HG03103 (cell line): ENCODE measurements around the gene ALOX15.
A peak's percentile ranks its signal among the peaks of the same experiment; 100 is the strongest.
"Not testable (repeated sequence)": the region's sequence is repeated elsewhere in the genome, so short reads cannot be mapped to it uniquely, and the experiment has no call there.

Source experiments
- ATAC-seq: cut with Tn5 transposase; IDR thresholded peaks from one replicate; pipeline ENCODE4 v1.9.1; 2021; ENCODE audit warnings: low read depth; ENCODE audit not compliant: unreplicated experiment

Gene ALOX15

DNA sequence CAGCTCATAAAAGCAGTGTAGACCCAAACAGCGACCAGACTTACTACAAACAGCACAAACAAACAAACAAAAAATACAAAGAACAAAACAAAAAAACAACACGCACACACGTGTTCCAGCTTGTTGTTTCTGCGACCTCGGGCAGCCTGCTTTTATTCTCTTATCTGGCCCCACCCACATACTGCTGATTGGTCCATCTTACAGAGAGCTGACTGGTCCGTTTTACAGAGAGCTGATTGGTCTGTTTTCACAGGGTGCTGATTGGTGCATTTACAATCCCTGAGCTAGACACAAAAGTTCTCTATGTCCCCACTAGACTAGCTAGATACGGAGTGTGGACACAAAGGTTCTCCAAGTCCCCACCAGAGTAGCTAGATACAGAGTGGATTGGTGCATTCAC, 14.5 kb upstream of the ALOX15 start:
- ATAC-seq = not testable (repeated sequence)

DNA sequence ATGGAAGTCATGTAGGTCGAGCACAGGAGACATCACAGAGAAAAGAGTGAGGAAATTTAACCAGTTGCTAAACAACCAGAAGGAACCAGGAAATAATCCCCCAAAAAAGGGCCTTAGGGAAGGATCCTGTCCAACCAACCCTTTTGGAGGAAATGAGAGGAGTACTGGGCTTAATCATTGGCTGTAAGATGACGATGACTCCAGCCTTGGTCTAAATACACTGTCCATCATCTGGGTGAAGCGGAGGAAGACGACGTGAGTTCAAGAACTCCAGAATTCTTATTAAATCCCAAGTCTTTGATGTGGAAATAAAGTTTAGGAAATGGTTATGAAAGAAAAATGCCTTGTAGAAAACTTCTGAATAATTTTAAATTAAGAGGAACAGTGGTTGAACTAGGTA, 11.5 kb upstream of the ALOX15 start:
- ATAC-seq = no peak

DNA sequence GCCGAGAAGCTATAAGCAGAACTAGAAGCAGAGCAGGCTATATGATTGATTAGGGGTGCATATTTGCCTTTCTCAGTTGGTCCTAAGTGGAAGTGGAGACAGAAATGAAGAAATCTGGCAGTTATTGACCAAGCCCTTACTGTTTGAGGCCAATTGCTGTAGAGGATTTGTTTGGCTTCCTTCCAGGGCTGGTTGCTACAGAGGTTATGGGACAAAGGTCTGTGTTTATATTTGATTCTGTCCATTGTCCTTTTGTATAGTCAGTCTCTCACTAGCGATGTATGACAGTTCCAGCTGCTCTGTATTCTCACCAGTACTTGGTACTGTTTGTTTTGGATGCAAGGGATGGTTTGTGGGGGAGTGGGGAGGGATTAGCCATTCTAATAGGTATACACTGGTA, 7.3 kb upstream of the ALOX15 start:
- no peak for ATAC-seq

DNA sequence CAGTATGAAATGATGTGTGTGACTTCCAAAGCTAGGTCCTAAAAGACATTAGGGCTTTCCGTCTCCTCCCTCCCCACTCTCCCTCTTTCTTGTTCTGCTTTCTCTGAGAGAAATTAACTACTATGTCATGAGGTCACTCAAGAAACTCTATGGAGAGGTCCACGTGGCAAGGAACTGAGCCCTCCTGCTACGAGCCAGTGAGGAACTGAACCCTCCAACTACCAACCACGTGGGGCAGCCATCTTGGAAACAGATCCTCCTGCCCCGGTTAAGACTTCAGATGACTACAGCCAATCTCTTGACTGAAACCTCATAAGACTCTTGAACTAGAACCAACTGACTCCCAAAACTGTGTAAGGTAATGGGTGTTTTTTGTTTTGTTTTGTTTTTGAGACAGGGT, 4.2 kb upstream of the ALOX15 start:
- ATAC-seq = no peak

DNA sequence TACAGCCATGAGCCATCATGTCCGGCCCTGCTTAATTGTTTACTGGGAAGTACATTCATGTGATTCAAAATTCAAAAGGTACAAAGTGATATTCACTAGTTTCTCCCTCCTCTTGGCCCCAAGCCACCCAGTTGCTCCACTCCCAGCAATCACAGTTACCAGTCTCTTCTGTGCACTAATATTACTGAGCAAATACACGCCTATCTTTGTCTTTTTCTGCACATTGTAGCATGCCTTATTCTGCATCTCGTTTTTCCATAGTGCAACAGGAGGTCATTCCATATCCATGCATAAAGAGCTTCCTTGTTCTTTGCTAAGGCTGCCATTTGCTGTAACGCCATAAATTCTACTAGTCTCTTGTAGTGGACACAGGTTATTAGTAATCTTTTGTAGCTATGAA, 2.2 kb upstream of the ALOX15 start:
- ATAC-seq = no peak

DNA sequence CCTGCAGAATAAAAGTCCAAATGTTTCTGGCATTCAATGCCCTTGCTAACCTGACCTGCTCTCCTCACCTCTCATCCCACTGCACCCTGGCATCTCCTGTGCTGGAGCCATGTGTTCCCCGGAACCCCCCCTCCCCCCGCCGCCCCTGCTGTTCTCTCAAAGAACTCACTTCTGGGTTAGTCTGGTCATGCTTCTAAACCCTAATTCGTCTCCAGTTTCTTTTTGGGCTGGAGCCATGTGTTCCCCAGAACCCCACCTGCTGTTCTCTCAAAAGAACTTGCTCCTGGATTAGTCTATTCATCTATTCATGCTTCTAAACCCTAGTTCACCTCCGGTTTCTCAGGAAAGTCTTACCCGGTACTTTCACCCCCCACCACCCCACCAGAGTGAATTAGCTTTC, 808 bp upstream of the ALOX15 start:
- no peak for ATAC-seq

DNA sequence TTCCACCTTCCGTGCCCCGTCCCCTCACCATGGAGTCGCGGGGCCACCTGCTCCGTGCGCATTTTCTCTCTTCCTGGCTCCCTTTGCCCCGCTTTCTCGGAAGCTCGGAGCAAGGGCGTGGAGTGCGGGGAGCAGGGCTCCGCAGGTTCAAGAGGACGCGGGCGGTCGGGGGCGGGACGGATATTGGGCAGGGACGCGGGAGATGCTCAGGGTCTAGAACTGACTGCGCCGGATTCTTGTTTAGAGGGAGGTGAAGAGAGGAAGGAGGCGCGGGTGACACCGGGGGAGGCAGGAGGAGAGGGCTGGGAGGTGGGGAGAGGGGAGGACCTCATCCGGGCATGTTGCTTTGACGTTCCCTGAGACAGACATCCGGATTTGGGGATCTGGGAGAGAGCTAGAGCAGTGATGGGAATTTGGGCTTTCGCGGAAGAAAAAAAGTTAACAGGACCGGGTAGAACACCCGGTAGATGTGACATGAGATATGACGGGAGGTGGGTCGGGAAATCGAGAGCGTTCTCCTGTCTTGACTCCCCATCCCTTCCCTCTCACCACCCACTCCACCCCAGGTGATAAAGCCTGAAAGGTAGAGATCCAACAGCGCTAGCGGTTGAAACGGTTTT, 799 bp downstream of the ALOX15 start:
- ATAC-seq = not testable (repeated sequence)

DNA sequence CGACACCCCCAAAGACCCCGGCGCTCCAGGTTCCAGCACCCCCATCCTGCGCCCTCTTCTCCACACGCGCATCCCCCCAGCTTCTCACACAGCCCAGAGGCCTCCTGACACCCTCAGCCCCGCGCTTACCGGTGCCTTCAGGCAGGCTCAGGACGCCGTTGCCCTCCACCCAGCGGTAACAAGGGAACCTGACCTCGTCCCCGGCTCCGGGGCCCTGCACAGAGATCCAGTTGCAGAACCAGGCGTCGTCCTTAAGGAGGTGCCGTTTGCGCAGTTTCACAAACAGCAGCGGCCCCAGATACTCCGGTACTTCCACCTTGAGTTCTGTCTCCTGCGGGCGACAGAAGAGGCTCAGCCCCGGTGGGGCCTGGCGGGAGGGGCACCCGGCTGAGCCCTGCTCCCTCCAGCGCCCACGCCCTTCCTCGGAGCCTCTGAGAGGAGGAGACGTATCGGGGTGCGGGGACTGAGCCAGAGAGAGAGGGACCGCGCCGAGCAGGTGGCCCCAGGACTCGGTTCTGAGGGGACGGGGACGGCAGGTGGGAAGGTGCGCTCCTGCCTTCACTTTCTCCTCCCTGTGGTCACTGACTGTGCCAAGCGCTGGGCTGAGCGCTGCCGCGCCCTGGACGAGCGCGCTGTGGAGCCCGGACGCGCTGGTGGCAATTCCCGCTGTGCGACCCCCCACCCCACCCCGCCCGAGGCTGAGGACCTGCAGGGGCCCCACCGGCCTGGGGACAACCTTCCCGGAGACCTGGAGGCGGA, 2.0 kb downstream of the ALOX15 start:
- ATAC-seq = not testable (repeated sequence)

DNA sequence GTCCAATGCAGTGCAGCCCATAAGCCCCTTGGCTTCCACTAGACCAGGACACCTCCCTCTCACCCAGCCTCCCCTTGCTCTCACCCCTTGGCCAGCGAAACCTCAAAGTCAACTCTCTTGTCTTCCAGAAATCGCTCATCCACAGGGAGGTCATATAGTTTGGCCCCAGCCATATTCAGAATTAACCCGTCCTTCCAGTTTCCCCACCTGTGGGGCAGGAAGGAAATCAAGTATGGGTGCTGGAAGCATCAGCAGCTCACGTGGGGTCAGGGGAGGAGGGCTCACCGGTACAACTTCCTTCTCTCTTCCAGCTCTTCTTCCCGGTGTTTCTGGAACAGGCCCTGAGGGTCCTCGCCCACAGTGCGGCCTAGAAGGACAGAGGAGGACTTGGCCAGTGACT, 2.7 kb downstream of the ALOX15 start:
- ATAC-seq = not testable (repeated sequence)

DNA sequence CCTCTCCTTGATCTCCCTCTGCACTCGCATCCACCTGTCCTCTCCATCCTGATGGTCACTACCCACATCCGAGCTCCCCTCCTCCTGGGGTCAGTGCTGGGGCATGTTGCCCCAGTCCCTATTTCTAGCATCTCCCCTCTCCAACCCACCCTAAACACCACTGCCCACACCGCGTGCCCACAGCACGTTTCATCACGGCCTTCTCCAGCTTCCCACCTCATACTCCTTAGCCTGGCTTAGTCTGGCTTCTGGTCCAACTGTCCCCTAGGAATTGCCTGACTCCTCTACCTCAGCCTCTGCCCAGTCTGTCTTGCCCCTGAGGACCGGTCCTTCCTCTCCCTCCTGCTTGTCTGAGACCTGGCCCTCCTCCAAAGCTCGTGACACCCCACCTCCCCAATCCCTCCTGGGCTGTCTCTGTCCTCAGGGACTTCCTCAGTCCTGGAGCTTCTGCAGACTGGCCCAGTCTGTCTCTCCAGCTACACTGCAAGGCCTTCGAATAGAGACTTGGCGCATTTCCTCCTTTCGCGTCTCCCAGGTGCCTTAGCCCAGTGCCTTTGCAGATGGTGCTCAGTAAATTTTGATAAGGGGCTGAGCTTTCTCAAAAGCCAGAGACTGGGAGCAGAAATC, 4.9 kb downstream of the ALOX15 start:
- ATAC-seq = no peak

DNA sequence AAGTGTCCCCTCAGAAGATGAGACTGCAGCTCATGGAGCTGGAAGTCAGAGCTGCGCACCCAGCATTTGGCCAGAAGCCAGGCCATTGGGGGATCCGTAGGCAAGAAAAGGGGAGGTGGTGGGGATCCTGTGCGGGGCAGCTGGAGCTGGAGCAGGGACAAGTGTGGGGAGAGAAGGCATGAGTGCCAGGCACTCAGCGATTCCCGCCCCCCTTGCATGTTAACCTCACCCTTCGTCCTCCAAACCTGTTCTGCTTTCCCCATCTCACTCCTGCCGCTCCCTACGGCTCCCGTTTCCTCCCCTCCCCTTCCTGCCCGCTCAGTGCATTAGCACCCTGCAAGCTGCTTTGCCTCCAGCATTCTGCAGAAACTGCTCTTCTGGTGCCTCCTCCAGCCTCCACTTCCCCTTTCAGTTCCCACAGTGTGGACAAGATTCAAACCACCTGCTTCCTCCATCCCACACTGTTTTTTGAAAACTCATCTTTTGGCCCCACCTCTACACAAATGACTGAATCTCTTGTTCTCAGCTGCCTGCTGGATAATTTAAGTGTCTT, 5.6 kb downstream of the ALOX15 start:
- peak; percentile 66 for ATAC-seq

DNA sequence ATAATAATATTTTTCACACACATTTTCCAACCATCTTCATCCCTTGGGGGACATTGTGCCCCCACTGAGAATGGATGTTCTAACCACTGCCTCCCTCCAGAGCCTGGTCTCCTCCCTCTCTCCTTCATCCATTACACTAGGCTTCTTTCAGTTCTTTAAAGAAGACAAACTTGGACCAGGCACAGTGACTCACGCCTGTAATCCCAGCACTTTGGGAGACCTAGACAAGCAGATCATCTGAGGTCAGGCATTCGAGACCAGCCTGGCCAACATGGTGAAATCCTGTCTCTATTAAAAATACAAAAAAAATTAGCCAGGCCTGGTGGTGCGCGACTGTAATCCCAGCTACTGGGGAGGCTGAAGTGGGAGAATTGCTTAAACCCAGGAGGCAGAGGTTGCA, 6.5 kb downstream of the ALOX15 start:
- no peak for ATAC-seq

DNA sequence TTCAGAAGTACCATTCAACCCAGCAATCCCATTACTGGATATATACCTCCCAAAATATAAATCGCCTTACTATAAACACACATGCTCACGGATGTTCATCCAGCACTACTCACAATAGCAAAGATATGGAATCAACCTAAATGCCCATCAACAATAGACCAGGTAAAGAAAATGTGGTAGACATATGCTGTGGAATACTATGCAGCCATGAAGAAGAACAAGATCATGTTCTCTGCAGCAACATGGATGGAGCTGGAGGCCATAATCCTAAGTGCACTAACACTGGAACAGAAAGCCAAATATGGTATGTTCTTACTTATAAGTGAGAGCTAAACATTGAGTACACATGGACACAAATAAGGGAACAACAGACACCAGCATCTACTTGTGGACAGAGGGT, 7.8 kb downstream of the ALOX15 start:
- ATAC-seq = no peak

DNA sequence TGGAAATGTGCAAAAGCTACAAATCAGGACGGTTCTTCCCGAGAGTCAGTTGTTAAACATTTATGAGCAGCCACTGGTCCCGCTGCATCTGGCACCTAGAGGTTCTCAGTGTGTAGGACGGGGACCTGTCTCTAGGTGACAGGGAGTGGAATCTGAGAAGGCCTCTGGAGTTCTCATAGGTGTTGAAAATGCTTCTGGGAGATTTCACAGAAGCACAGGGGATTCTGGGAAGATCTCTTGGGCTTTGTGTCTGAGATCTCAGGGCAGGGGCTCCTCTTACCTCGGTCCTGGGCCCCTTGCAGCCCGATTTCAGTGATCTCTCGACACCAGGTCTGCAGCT, 8.9 kb downstream of the ALOX15 start:
- ATAC-seq = no peak

DNA sequence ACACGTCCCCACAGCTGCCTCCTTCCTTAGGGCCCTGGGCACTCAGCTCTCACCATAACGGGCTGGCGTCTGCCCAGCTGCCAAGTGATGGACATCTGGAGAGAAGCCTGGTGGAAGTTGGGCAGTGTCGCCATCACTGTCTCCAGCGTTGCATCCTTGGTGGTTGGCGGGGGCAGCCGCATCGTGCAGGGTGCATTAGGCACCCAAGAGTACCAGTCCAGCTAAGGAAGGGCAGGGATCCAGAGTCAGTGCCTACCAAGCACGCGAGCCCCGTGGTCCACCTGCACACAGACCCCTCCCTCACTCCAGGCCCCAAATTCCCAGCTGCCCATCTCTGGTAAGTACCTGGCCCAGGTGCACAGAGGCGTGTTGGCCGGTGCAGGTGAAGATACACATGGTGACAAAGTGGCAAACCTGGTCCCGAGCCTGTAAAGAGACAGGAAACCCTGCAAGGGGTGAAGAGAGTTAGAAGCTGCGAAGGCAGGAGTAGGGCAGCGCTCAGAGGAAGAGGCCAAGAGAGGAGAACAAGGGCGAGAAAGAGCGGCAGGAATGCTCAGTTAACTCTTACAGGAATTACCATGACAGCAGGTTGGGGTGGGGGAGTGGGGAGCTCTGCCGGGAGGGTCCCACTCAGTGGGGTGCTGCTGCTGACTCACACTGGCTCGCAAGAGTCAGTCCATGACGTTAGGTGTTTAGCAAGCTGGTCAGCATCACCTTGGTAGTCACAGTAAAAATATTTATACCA, 9.5 kb downstream of the ALOX15 start:
- ATAC-seq = no peak

DNA sequence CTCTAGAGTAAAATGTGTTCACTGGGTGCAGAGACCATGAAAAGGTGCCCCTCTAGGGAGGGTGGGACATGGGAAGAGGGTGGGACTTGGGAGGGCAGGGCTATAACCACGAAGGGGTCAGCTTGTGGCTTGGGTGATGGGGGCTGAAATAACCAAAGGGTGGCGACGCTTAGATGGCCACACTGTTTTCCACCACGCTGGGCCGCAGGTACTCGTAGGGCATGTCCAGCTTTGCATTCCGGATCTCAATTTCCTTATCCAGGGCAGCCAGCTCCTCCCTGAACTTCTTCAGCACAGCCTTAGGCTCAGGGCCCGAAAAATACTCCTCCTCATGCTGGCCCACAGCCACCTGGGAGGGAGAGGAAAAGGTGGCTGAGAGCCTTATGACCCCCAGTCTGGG, 10.0 kb downstream of the ALOX15 start:
- ATAC-seq = no peak

DNA sequence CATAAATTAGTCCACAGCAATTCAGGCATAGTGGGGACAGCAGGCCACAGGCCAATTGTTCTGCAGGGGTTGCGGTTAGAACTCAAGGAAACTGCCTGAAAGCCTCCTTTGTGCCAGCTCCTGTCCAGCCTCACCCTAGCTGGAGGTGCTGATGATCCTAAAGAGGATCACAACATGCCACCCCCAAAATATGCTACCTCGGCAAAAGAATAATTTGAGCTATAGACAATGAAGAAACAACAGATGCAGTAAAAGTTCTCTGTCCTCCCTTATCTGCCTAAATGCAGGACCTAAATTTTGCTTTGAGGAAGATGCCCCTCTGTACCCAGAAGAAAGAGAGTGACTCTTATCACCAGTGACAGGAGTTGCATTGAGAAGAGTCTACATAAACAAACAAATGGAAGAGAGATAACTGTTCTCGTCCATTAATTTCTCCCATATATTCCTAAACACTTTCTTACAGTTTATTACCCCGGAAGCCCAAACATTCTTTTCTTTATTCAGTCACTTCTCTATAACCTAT, 14.7 kb downstream of the ALOX15 start:
- ATAC-seq = no peak

DNA sequence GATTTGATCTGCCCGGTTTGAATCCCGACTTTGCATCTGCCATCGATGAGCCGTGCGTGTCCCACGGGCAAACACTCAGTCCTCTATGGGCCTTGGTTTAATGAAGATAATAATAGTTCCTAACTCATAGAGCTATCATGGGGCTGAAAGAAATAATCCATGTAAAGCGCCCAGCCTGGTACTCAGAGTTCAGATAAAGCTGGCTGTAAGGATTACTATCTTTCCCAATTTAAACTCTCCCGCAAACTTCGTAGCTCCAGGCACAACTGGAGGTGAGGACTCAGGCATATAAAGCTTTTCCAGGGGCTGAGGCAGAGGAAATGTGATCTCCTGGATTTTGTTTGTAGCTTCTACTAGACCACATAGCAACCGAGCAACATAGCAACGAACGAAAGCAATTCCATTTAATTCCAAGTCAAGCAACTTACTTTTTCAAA, 16.3 kb downstream of the ALOX15 start:
- ATAC-seq = no peak

DNA sequence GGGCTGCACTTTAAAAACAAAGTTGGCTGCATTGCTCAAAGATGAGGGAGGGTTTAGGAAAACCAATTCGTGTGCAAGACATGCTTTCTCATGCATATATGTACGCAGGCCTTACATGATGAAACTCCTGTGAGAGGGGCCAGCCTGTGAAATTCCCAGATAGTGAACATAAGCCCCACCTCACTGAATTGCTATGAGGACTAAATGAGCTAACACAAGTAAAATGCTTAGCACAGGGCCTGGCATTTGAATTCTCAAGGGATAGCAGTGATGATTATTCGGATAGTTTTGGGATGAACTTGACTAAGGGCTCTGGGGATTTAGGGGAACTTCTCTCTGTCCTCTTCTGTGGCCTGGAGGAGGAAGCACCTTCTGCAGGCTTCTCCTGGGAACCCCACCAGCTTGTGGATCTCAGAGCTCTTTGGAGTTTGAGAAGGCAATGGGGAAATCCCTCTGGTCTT, 17.0 kb downstream of the ALOX15 start:
- not testable (repeated sequence) for ATAC-seq

DNA sequence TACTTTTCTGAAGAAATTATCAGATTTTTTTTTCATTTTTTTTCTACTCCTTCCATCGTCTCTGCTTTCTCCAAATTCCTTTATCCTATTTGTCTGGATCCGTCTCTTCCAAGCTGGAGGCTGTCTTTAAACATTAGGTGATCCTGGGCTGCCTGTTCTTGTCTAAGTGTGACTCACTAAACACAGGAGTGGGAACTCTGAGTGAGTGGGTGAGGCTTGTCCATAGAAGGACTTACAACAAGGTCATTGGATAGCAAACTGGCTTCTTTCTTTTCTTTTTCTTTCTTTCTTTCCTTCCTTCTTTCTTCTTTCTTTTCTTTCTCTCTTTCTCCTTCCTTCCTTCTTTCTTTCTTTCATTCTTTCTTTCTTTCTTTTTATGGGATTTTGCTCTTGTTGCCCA, 18.2 kb downstream of the ALOX15 start:
- ATAC-seq = no peak

DNA sequence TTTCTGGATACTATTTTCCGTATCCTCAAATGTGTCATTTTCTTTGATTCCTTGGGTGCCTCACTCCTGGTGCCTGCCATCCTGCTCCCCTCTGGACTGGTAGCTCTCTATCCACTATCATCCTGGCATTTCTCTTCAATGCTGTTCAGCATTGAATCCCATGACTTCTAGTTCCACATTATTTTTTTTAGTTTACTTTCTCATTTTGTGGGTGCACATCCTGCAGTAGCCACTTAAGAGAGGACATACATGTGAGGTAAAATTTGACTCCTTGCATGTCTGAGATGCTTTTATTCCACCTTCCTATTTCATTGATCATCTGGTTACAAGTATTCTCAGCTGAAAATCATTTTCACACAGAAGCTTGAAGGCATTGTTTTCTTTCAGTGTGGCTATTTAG, 19.1 kb downstream of the ALOX15 start:
- ATAC-seq = no peak
